GM12872 (cell line): Measurements from ENCODE around the gene GRAMD1A.

Experiments used
- CTCF ChIP-seq: IDR thresholded peaks from 3 replicates; pipeline ENCODE4 v1.5.1; 2011; ENCODE audit warnings: low read depth, mild to moderate bottlenecking, low read length, moderate library complexity; ENCODE audit not compliant: insufficient read depth

Gene GRAMD1A

GRCh38 chr19:35038623-35039512 lies 38.7 kb downstream of the GRAMD1A start:
- no peak for TF ChIP-seq CTCF

- TF ChIP-seq CTCF: no peak
Measured at GRCh38 chr19:35039881-35040825, 40.0 kb downstream of the GRAMD1A start.

- TF ChIP-seq CTCF: no peak
Measured at GRCh38 chr19:35040826-35041547, 40.9 kb downstream of the GRAMD1A start.

GRCh38 chr19:35041548-35042055 lies 41.5 kb downstream of the GRAMD1A start, which contains the start of gene HPN:
Gene HPN (plus strand): TSS chr19:35041721. CDS start chr19:35042507, 786 bp downstream.
- TF ChIP-seq CTCF: no peak

GRCh38 chr19:35042056-35042730 lies 42.1 kb downstream of the GRAMD1A start:
- TF ChIP-seq CTCF: no peak

- no peak for TF ChIP-seq CTCF
Measured at GRCh38 chr19:35042954-35043604, 43.0 kb downstream of the GRAMD1A start.
